Breast epithelium (tissue), 4 donors: ENCODE measurements around the gene LMBR1. TPM values are rescaled to one million over a fixed set of nuclear protein-coding genes. Genes with fewer than 3 reads are reported as not detected.
A peak's percentile ranks its signal among the peaks of the same experiment; 100 is the strongest.
"Not testable (repeated sequence)": the region's sequence is repeated elsewhere in the genome, so short reads cannot be mapped to it uniquely, and the experiment has no call there.

Experiments used
- DNase-seq, 2 donors: peaks; one replicate each; pipeline ENCODE4 v3.0.0-alpha.2; 2019; ENCODE audit warnings: low spot score in 2 of 2
- H3K27ac ChIP-seq, 2 donors: fragments of 200-600 bp; sonication (generic) in 1 of 2; one replicate each; pipeline ENCODE4 v1.5.1; 2016 to 2019; ENCODE audit warnings: mild to moderate bottlenecking in 1 of 2
- H3K27me3 ChIP-seq, 2 donors: fragments of 200-600 bp; sonication (generic) in 1 of 2; one replicate each; pipeline versions ENCODE4 v1.5.1 to v1.6.0; 2017 to 2019; ENCODE audit warnings: control low read depth in 1 of 2, mild to moderate bottlenecking in 1 of 2
- H3K36me3 ChIP-seq: fragments of 200-600 bp; one replicate; pipeline ENCODE4 v1.5.1; 2019
- H3K4me1 ChIP-seq, 2 donors: fragments of 200-600 bp; sonication (generic); one replicate each; pipeline ENCODE4 v1.5.1; 2016 to 2019; ENCODE audit warnings: control low read depth in 1 of 2
- H3K4me3 ChIP-seq, 3 donors: fragments of 200-600 bp; sonication (generic); 1 replicate in 2 of 3; 2 replicates in 1 of 3; pipeline ENCODE4 v1.5.1; 2016 to 2019; ENCODE audit warnings: mild to moderate bottlenecking in 3 of 3, moderate library complexity in 2 of 3
- H3K9me3 ChIP-seq, 2 donors: fragments of 200-600 bp; sonication (generic) in 1 of 2; one replicate each; pipeline ENCODE4 v1.5.1; 2016 to 2019; ENCODE audit warnings: control low read depth in 1 of 2
- POLR2A ChIP-seq: fragments of 450-650 bp; IDR thresholded peaks from one replicate; pipeline ENCODE4 v1.6.1; 2016; ENCODE audit warnings: antibody characterized with exemption, mild to moderate bottlenecking, moderate library complexity
- POLR2AphosphoS5 ChIP-seq, 3 donors: sonication (generic); formaldehyde crosslinking; IDR thresholded peaks; one replicate each; pipeline ENCODE4 v1.6.1; 2017; ENCODE audit warnings: antibody characterized with exemption in 3 of 3
- intact Hi-C: fragments of 100-400 bp; cut with DNase I; formaldehyde crosslinking; loops from one replicate; pipeline ENCODE4 v1.15.1; 2023; ENCODE audit warnings: low total_unique reads
- total RNA-seq, 3 donors: library from RNA; depleted of rRNA; stranded (reverse); fragments of >200 nt; gene quantifications; one replicate each; pipeline ENCODE4 v1.1.0, GENCODE V29; 2016
- TF ChIP-seq, protein P1 (sequence below), 3 donors: fragments of 450-650 bp; IDR thresholded peaks; one replicate each; pipeline ENCODE4 v1.5.1; 2016 to 2017; ENCODE audit warnings: antibody characterized with exemption in 3 of 3, mild to moderate bottlenecking in 3 of 3, moderate library complexity in 3 of 3

LMBR1 gene
- total RNA-seq, 3 donors from 2014 or later: 69.0 to 90.6 (median 88.8) TPM

DNA sequence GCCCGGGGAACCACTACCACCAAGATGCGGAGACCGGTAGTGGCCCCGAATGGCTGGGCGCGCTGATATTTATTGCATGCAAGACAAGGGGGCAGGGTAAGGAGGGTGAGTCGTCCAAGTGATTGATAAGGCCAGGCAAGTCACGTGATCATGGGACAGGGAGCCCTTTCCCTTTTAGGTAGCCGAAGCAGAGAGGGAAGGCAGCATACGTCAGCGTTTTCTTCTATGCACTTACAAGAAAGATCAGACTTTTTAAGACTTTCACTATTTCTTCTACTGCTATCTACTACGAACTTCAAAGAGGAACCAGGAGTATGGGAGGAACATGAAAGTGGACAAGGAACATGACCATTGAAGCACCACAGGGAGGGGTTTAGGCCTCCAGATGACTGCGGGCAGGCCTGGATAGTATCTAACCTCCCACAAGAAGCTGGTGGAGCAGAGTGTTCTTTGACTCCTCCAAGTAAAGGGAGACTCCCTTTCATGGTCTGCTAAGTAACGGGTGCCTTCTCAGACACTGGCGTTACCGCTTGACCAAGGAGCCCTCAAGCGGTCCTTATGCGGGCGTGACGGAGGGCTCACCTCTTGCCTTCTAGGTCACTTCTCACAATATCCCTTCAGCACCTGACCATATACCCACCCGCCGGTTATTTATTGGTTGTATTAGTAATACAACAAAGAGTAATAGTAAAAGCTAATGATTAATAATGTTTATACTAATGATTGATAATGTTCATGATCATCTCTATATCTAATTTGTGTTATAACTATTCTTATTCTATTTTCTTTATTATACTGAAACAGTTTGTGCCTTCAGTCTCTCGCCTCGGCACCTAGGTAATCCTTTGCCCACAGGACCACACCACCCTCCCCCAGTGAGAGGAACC lies 27.7 kb upstream of the LMBR1 start:
- H3K27me3 ChIP-seq, H3K4me3 ChIP-seq, intact Hi-C loops, H3K36me3 ChIP-seq, DNase-seq, H3K27ac ChIP-seq, H3K9me3 ChIP-seq, H3K4me1 ChIP-seq: not testable (repeated sequence)

- TF ChIP-seq POLR2AphosphoS5 (IDR thresholded peaks at IDR 0.05) (no peak), POLR2A (no peak)
- TF ChIP-seq, protein P1, sequence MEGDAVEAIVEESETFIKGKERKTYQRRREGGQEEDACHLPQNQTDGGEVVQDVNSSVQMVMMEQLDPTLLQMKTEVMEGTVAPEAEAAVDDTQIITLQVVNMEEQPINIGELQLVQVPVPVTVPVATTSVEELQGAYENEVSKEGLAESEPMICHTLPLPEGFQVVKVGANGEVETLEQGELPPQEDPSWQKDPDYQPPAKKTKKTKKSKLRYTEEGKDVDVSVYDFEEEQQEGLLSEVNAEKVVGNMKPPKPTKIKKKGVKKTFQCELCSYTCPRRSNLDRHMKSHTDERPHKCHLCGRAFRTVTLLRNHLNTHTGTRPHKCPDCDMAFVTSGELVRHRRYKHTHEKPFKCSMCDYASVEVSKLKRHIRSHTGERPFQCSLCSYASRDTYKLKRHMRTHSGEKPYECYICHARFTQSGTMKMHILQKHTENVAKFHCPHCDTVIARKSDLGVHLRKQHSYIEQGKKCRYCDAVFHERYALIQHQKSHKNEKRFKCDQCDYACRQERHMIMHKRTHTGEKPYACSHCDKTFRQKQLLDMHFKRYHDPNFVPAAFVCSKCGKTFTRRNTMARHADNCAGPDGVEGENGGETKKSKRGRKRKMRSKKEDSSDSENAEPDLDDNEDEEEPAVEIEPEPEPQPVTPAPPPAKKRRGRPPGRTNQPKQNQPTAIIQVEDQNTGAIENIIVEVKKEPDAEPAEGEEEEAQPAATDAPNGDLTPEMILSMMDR (IDR thresholded peaks at IDR 0.05): no peak
- intact Hi-C loops: no loop called here
- DNase-seq: no peak
These were observed 27.1 kb upstream of the LMBR1 start for GRCh38 chr7:156920076-156920475.

GRCh38 chr7:156919132-156919713 lies 26.2 kb upstream of the LMBR1 start:
- intact Hi-C loops: no loop called here
- DNase-seq: no peak
- no peak overlapping the region for H3K4me3 ChIP-seq
- no peaks in the 10 kb centered on the region for H3K9me3 ChIP-seq
- H3K27me3 ChIP-seq: no peaks in the 10 kb centered on the region
- H3K27ac ChIP-seq: no peak overlapping the region
- H3K4me1 ChIP-seq: no peaks in the 10 kb centered on the region
- H3K36me3 ChIP-seq: no peaks in the 10 kb centered on the region
- TF ChIP-seq, protein P1 (IDR thresholded peaks at IDR 0.05): no peak
- no peak for TF ChIP-seq POLR2AphosphoS5 (IDR thresholded peaks at IDR 0.05)
- TF ChIP-seq POLR2A: no peak

More at GRCh38 chr7:156920076-156920475, 27.1 kb upstream of the LMBR1 start:
- Histone ChIP-seq H3K4me3 (no peak overlapping the region), H3K4me1 (no peaks in the 10 kb centered on the region), H3K27me3 (no peaks in the 10 kb centered on the region), H3K36me3 (no peaks in the 10 kb centered on the region), H3K9me3 (no peaks in the 10 kb centered on the region), H3K27ac (no peak overlapping the region)

DNA sequence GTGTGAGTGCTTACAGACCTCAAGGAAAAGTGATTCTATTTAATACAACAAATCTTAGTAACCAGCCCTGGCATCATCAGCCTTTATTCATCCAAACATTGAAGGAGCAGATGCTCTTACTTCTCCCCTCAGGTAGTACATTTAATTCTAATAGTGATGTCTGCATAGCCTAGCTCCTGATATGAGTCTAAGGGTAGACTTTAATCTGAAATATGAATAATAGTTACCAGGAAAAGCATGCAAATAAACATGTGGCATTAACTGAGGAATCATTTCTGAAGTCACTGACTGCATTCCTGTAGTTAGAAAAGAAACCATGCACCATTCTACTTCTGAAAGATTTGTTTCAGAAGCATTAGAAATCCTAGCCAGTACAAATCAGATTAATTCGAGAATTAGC lies 25.7 kb upstream of the LMBR1 start:
- TF ChIP-seq POLR2AphosphoS5 (IDR thresholded peaks at IDR 0.05) (no peak), POLR2A (no peak)
- TF ChIP-seq, protein P1 (IDR thresholded peaks at IDR 0.05): no peak
- no peaks in the 10 kb centered on the region for H3K9me3 ChIP-seq
- no peak for DNase-seq
- H3K27ac ChIP-seq: no peak overlapping the region
- no peaks in the 10 kb centered on the region for H3K36me3 ChIP-seq
- no peaks in the 10 kb centered on the region for H3K4me1 ChIP-seq
- no peaks in the 10 kb centered on the region for H3K27me3 ChIP-seq
- intact Hi-C loops: no loop called here
- no peak overlapping the region for H3K4me3 ChIP-seq

- H3K27ac ChIP-seq, H3K27me3 ChIP-seq, H3K4me3 ChIP-seq, H3K9me3 ChIP-seq, DNase-seq, H3K4me1 ChIP-seq, intact Hi-C loops, H3K36me3 ChIP-seq: not testable (repeated sequence)
These were observed 16.7 kb upstream of the LMBR1 start for GRCh38 chr7:156909574-156910252.

DNA sequence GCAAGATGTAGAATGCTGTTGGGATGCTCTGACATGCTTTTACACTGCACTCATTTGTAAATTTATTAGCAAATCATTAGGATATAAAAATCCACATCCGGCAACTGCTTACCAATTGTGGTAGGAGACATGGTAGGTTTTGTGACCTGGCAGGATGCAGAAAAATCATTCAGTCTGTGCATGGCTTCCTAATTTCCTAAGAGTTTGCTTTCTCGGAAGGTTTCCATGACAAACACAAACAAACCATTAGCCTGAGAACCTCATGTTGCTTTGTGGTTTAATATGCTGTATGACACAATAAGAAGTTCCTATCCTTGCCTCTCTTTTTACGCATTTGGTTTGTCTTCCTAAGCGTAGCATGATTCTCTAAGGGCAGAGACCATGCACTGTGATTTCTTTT lies 14.7 kb upstream of the LMBR1 start:
- H3K27ac ChIP-seq: peak overlapping the region in 1 of 2 donors; percentile 82

More for the DNA sequence above, 14.7 kb upstream of the LMBR1 start:
- H3K36me3 ChIP-seq: no peaks in the 10 kb centered on the region
- no peaks in the 10 kb centered on the region for H3K27me3 ChIP-seq
- no peak overlapping the region for H3K4me3 ChIP-seq
- intact Hi-C loops: no loop called here
- DNase-seq: no peak
- no peaks in the 10 kb centered on the region for H3K4me1 ChIP-seq
- H3K9me3 ChIP-seq: no peaks in the 10 kb centered on the region
- TF ChIP-seq POLR2AphosphoS5 (IDR thresholded peaks at IDR 0.05): no peak
